Mesendoderm (in vitro differentiated cells): ENCODE data around the gene HELQ. TPM values are rescaled to one million over a fixed set of nuclear protein-coding genes. Genes with fewer than 3 reads are reported as not detected.
"Not testable (repeated sequence)": the region's sequence is repeated elsewhere in the genome, so short reads cannot be mapped to it uniquely, and the experiment has no call there.

Experiments
- DNase-seq: peaks from one replicate; pipeline ENCODE4 v3.0.0; 2013
- H2AK5ac ChIP-seq: 2 replicates; pipeline ENCODE4 v1.6.1; 2013; ENCODE audit warnings: low read length, inconsistent platforms
- H2BK120ac ChIP-seq: 2 replicates; pipeline ENCODE4 v1.6.1; 2013; ENCODE audit warnings: low read depth, mild to moderate bottlenecking, low read length, moderate library complexity, mixed read lengths
- H2BK15ac ChIP-seq: replicated peaks from 2 replicates; pipeline ENCODE4 v1.6.1; 2013; ENCODE audit warnings: low read depth, mild to moderate bottlenecking, moderate library complexity
- H2BK5ac ChIP-seq: 2 replicates; pipeline ENCODE4 v1.6.1; 2013; ENCODE audit warnings: low read length, inconsistent platforms
- H3K18ac ChIP-seq: 2 replicates; pipeline ENCODE4 v1.6.1; 2013; ENCODE audit warnings: mild to moderate bottlenecking, low read length, mixed read lengths
- H3K23ac ChIP-seq: one replicate; pipeline ENCODE4 v1.6.1; 2013; ENCODE audit warnings: low read length
- H3K27ac ChIP-seq: 2 replicates; pipeline ENCODE4 v1.5.1; 2013; ENCODE audit warnings: low read depth, mild to moderate bottlenecking, inconsistent platforms, low read length, moderate library complexity
- H3K27me3 ChIP-seq: 2 replicates; pipeline ENCODE4 v1.6.1; 2013; ENCODE audit warnings: low read length, control low read depth, mild to moderate bottlenecking, inconsistent platforms; ENCODE audit not compliant: insufficient read depth, poor library complexity
- H3K36me3 ChIP-seq: 2 replicates; pipeline ENCODE4 v1.6.1; 2013; ENCODE audit warnings: low read length, inconsistent platforms; ENCODE audit not compliant: control insufficient read depth, insufficient read depth
- H3K4ac ChIP-seq: one replicate; pipeline ENCODE4 v1.6.1; 2013; ENCODE audit warnings: low read depth, mild to moderate bottlenecking, low read length, moderate library complexity
- H3K4me1 ChIP-seq: 2 replicates; pipeline ENCODE4 v1.6.1; 2013; ENCODE audit warnings: low read depth, low read length, inconsistent platforms; ENCODE audit not compliant: control insufficient read depth
- H3K4me2 ChIP-seq: 2 replicates; pipeline ENCODE4 v1.6.1; 2013; ENCODE audit warnings: low read length
- H3K4me3 ChIP-seq: 2 replicates; pipeline ENCODE4 v1.5.1; 2013; ENCODE audit warnings: mild to moderate bottlenecking, low read length
- H3K56ac ChIP-seq: one replicate; pipeline ENCODE4 v1.6.1; 2013; ENCODE audit warnings: low read length
- H3K79me1 ChIP-seq: 2 replicates; pipeline ENCODE4 v1.6.1; 2013; ENCODE audit warnings: low read length, inconsistent platforms
- H3K79me2 ChIP-seq: 2 replicates; pipeline ENCODE4 v1.6.1; 2013; ENCODE audit warnings: mild to moderate bottlenecking, low read length; ENCODE audit not compliant: control insufficient read depth, insufficient read depth
- H3K9ac ChIP-seq: 2 replicates; pipeline ENCODE4 v1.6.1; 2013; ENCODE audit warnings: low read length, inconsistent platforms
- H4K5ac ChIP-seq: one replicate; pipeline ENCODE4 v1.6.1; 2013; ENCODE audit warnings: low read length
- H4K8ac ChIP-seq: one replicate; pipeline ENCODE4 v1.6.1; 2013; ENCODE audit warnings: low read depth, mild to moderate bottlenecking, control low read depth, low read length, moderate library complexity
- WGBS: extraction: QIAGEN DNeasy Blood & Tissue Kit; methylation state at CpG from one replicate; pipeline ENCODE4 v1.1.7; 2013; ENCODE audit warnings: low lambda C conversion rate, missing lambda C conversion rate; ENCODE audit not compliant: insufficient coverage; ENCODE audit errors: extremely low coverage; 5-methylcytosine and 5-hydroxymethylcytosine counted together
- polyA plus RNA-seq, 2 experiments: library from polyadenylated mRNA; stranded (reverse); fragments of 200-250 nt; gene quantifications; one replicate each; pipeline ENCODE4 v1.2.3, GENCODE V29; 2013

Gene HELQ, protein sequence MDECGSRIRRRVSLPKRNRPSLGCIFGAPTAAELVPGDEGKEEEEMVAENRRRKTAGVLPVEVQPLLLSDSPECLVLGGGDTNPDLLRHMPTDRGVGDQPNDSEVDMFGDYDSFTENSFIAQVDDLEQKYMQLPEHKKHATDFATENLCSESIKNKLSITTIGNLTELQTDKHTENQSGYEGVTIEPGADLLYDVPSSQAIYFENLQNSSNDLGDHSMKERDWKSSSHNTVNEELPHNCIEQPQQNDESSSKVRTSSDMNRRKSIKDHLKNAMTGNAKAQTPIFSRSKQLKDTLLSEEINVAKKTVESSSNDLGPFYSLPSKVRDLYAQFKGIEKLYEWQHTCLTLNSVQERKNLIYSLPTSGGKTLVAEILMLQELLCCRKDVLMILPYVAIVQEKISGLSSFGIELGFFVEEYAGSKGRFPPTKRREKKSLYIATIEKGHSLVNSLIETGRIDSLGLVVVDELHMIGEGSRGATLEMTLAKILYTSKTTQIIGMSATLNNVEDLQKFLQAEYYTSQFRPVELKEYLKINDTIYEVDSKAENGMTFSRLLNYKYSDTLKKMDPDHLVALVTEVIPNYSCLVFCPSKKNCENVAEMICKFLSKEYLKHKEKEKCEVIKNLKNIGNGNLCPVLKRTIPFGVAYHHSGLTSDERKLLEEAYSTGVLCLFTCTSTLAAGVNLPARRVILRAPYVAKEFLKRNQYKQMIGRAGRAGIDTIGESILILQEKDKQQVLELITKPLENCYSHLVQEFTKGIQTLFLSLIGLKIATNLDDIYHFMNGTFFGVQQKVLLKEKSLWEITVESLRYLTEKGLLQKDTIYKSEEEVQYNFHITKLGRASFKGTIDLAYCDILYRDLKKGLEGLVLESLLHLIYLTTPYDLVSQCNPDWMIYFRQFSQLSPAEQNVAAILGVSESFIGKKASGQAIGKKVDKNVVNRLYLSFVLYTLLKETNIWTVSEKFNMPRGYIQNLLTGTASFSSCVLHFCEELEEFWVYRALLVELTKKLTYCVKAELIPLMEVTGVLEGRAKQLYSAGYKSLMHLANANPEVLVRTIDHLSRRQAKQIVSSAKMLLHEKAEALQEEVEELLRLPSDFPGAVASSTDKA
- 7.2 TPM for polyA plus RNA-seq (2013, experiment 1 of 2)
- 7.4 TPM for polyA plus RNA-seq (2013, experiment 2 of 2)

DNA sequence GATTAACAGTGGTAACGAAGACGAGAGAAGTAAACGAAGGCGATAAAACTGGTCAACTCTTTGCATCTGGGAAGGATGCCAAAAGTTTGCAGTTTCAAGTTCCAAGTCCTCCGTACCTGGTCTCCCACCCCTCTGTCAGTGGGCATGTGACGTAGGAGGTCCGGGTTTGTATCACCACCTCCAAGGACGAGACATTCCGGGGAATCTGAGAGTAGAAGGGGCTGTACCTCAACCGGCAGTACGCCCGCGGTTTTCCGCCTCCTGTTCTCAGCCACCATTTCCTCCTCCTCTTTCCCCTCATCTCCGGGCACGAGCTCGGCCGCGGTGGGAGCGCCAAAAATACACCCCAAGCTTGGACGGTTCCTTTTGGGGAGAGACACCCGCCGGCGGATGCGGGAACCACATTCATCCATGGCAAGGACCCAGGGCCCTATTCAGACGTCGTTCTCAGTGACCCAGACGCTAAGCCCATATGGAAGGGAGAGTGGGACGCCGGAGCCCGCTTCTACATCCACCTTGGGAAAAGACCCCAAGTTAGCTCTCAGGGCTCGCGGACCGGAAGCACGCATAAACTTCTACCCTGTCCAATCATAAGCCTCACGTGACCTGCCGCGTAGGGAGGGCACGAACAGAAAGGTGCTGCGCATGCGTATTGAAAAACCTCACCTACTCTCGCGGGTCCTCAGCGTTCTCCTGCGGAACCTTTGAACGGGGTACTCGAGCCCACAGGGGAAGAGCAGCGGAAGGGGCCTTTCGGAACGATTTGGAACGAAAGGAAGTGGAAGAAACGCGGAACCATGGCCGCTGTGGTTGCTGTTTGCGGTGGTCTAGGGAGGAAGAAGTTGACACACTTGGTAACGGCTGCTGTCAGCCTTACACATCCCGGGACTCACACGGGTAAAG lies at the start of gene HELQ, which contains the start of gene MRPS18C:
Gene HELQ (minus strand): TSS at position 543 of the 903 bp plus-strand sequence. CDS start 130 bp downstream, at position 413.
Gene MRPS18C (plus strand): TSS at position 778 of the 903 bp plus-strand sequence. CDS start 20 bp downstream, at position 798.
- Histone ChIP-seq H3K9ac (peak within 1 kb of the TSS; percentile 95), H3K18ac (peak within 1 kb of the TSS; percentile 17), H4K8ac (no peak within 1 kb of the TSS), H3K79me2 (peaks cover 14% of the 10 kb centered on the region), H4K5ac (peak within 1 kb of the TSS; percentile 36), H2AK5ac (no peak within 1 kb of the TSS), H2BK120ac (no peak within 1 kb of the TSS), H3K79me1 (peaks cover 9% of the 10 kb centered on the region), H3K4me2 (peak within 1 kb of the TSS; percentile 92), H3K4me1 (peaks cover 3% of the 10 kb centered on the region), H3K4ac (no peak within 1 kb of the TSS), H3K23ac (no peak within 1 kb of the TSS), H3K27me3 (no peaks in the 10 kb centered on the region), H2BK15ac (no peak within 1 kb of the TSS), H2BK5ac (peak within 1 kb of the TSS; percentile 43), H3K36me3 (no peaks in the 10 kb centered on the region), H3K4me3 (peak within 1 kb of the TSS; percentile 96), H3K56ac (peak within 1 kb of the TSS; percentile 97), H3K27ac (peak within 1 kb of the TSS; percentile 29)
- DNase-seq, result peak; percentile 99
- no CpG with 5 or more reads among the region's 58 CpGs for WGBS

- H3K79me1 ChIP-seq, result no peaks in the 10 kb centered on the region
- no peak overlapping the region for H3K23ac ChIP-seq
- no CpG with 5 or more reads among the region's 10 CpGs for WGBS
- H2BK120ac ChIP-seq, result no peak overlapping the region
- H4K8ac ChIP-seq, result no peak overlapping the region
- no peak overlapping the region for H3K4ac ChIP-seq
- no peak overlapping the region for H2AK5ac ChIP-seq
- H3K4me3 ChIP-seq, result no peak overlapping the region
- H3K4me1 ChIP-seq, result no peaks in the 10 kb centered on the region
- H2BK5ac ChIP-seq, result no peak overlapping the region
- DNase-seq, result no peak
- no peak overlapping the region for H3K4me2 ChIP-seq
- no peak overlapping the region for H3K18ac ChIP-seq
- H3K27ac ChIP-seq, result no peak overlapping the region
- no peak overlapping the region for H3K56ac ChIP-seq
- H3K36me3 ChIP-seq, result no peaks in the 10 kb centered on the region
- no peak overlapping the region for H3K9ac ChIP-seq
- no peaks in the 10 kb centered on the region for H3K27me3 ChIP-seq
- no peak overlapping the region for H2BK15ac ChIP-seq
- H3K79me2 ChIP-seq, result no peaks in the 10 kb centered on the region
- no peak overlapping the region for H4K5ac ChIP-seq
Observed at GRCh38 chr4:83504996-83505395, 49.4 kb upstream of the HELQ start.

- Histone ChIP-seq H3K79me2 (no peaks in the 10 kb centered on the region), H3K4me1 (no peaks in the 10 kb centered on the region)
- no CpG with 5 or more reads among the region's 4 CpGs for WGBS
Observed at GRCh38 chr4:83504503-83504902, 48.9 kb upstream of the HELQ start.

GRCh38 chr4:83503974-83504373 lies 48.4 kb upstream of the HELQ start:
- H3K36me3 ChIP-seq, result no peaks in the 10 kb centered on the region
- no peak overlapping the region for H2BK15ac ChIP-seq
- H4K8ac ChIP-seq, result no peak overlapping the region
- H3K23ac ChIP-seq, result no peak overlapping the region
- H3K4ac ChIP-seq, result no peak overlapping the region
- H4K5ac ChIP-seq, result no peak overlapping the region
- no peak overlapping the region for H3K4me3 ChIP-seq
- no peaks in the 10 kb centered on the region for H3K79me1 ChIP-seq
- no peak overlapping the region for H3K4me2 ChIP-seq
- H3K27ac ChIP-seq, result no peak overlapping the region
- no peaks in the 10 kb centered on the region for H3K79me2 ChIP-seq
- H2BK120ac ChIP-seq, result no peak overlapping the region
- H3K56ac ChIP-seq, result no peak overlapping the region
- DNase-seq, result no peak
- H3K27me3 ChIP-seq, result no peaks in the 10 kb centered on the region
- no peak overlapping the region for H3K18ac ChIP-seq
- no peaks in the 10 kb centered on the region for H3K4me1 ChIP-seq
- H2BK5ac ChIP-seq, result no peak overlapping the region
- no peak overlapping the region for H2AK5ac ChIP-seq
- H3K9ac ChIP-seq, result no peak overlapping the region

More at GRCh38 chr4:83504503-83504902, 48.9 kb upstream of the HELQ start:
- DNase-seq, result no peak
- Histone ChIP-seq H3K79me1 (no peaks in the 10 kb centered on the region), H2BK120ac (no peak overlapping the region), H3K56ac (no peak overlapping the region), H2AK5ac (no peak overlapping the region), H2BK5ac (no peak overlapping the region), H2BK15ac (no peak overlapping the region), H3K27ac (no peak overlapping the region), H3K27me3 (no peaks in the 10 kb centered on the region), H4K8ac (no peak overlapping the region), H3K18ac (no peak overlapping the region), H4K5ac (no peak overlapping the region), H3K23ac (no peak overlapping the region), H3K9ac (no peak overlapping the region), H3K4me2 (no peak overlapping the region), H3K36me3 (no peaks in the 10 kb centered on the region), H3K4ac (no peak overlapping the region), H3K4me3 (no peak overlapping the region)

GRCh38 chr4:83501671-83502070 lies 46.0 kb upstream of the HELQ start:
- not testable (repeated sequence) for H3K23ac ChIP-seq, H2AK5ac ChIP-seq, H3K18ac ChIP-seq, H4K5ac ChIP-seq, H3K36me3 ChIP-seq, H3K9ac ChIP-seq, H4K8ac ChIP-seq, H2BK5ac ChIP-seq, H3K4me2 ChIP-seq, DNase-seq, H3K56ac ChIP-seq, H2BK120ac ChIP-seq, H3K79me2 ChIP-seq, H3K27me3 ChIP-seq, H3K4me1 ChIP-seq, H3K4me3 ChIP-seq, H3K27ac ChIP-seq, H2BK15ac ChIP-seq, H3K4ac ChIP-seq, H3K79me1 ChIP-seq
- no CpG with 5 or more reads among the region's 3 CpGs for WGBS
